Mucosa of descending colon (tissue), 3 donors: ENCODE measurements around the gene PIP4K2A. TPM values are rescaled to one million over a fixed set of nuclear protein-coding genes. Genes with fewer than 3 reads are reported as not detected.

Experiments
- ATAC-seq: fragments of 200-7000 bp; cut with Tn5 transposase; one replicate; pipeline ENCODE4 v1.9.1; 2020; ENCODE audit warnings: mild to moderate bottlenecking, moderate library complexity
- DNase-seq, 3 donors: peaks; one replicate each; pipeline ENCODE4 v3.0.0-alpha.2; 2020
- H3K36me3 ChIP-seq: fragments of 200-600 bp; one replicate; pipeline ENCODE4 v1.8.0; 2021; ENCODE audit warnings: low read depth, mild to moderate bottlenecking
- H3K4me1 ChIP-seq: fragments of 200-600 bp; one replicate; pipeline ENCODE4 v1.8.0; 2021; ENCODE audit warnings: low read depth, mild to moderate bottlenecking
- H3K4me3 ChIP-seq: fragments of 200-600 bp; one replicate; pipeline ENCODE4 v1.8.0; 2021; ENCODE audit warnings: mild to moderate bottlenecking
- H3K9me3 ChIP-seq: fragments of 200-600 bp; one replicate; pipeline ENCODE4 v1.8.0; 2021; ENCODE audit warnings: mild to moderate bottlenecking
- intact Hi-C, 2 donors: fragments of 100-400 bp; cut with DNase I in 1 of 2; cut with micrococcal nuclease in 1 of 2; formaldehyde crosslinking; loops; one replicate each; pipeline versions ENCODE4 v1.11.0 to v1.11.1; 2022; cut with DNase I, micrococcal nuclease
- long read RNA-seq, 2 donors: library from polyadenylated mRNA; unstranded; transcript quantifications; one replicate each; pipeline ENCODE4 v2.0.0, GENCODE V29; 2019 to 2021
- total RNA-seq, 3 donors: library from RNA; stranded (reverse); fragmentation: NEBNext Ultra II Directional in 2 of 3; extraction: Animal tissue kit (Norgen Biotek cat#: 25700) in 2 of 3; gene quantifications; one replicate each; pipeline versions ENCODE4 v1.2.1 to v1.2.4, GENCODE V29; 2021 to 2023
- TF ChIP-seq, protein P1 (sequence below): fragments of 200-600 bp; IDR thresholded peaks from one replicate; pipeline ENCODE4 v1.8.0; 2022; ENCODE audit warnings: antibody characterized with exemption, mild to moderate bottlenecking
- donor health status: DM: no; HTN: no; CAD: no; lungs with moderate emphysema.
- donor health status: DM: no; HTN: no; CAD: no.
- donor health status: DM: no; HTN: yes; CAD: no.

PIP4K2A gene
- 10 to 100 TPM; 17.2 to 29.4 (median 21.2) TPM for total RNA-seq
- long read RNA-seq, donor 1, partial matches to known transcripts = 7 of 15 reads
- long read RNA-seq, donor 1, other reads (novel, unspliced or antisense) = 3 of 15 reads
- long read RNA-seq, donor 2, partial matches to known transcripts = 1 of 9 reads
- long read RNA-seq, donor 2, other reads (novel, unspliced or antisense) = 8 of 9 reads

DNA sequence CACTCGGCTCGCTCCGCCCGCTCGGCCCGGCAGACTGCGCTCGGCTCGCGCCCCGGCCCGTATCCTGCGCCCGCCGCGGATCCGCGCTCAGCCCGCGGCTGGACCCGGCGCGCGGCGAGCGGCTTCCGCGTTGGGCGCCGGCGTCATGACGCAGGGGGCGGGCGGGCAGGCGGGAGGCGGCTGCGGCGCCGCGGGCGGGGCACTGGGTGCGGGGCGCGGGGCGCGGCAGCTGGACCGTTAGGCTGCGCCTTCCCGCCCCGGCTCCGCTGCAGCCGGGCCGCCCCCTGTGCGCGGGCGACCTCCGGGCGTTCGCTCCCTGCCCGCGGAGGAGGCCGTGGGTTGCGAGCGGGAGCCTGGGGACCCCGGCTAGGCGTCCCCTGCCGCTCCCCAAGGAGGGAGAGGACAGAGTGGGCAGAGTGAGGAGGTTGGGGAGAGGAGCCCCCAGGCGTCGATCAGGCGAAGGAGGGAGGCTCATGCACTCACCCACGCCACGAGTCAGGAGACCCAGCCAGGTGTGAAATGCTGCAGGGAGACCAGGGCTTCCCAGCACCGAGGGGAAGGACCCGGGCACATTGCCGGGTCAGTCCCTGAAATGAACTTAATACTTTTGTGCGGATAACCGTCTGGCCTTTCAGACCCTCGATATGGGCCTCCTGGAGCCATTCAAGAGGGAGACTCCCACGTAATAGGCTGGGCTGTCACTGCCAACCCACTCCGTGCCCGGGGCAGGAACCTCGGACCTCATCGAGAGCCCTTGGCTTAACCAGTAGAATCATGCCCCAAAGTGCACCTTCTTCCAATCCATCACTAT is at the start of gene PIP4K2A:
Gene PIP4K2A (minus strand): TSS at position 100 of the 811 bp plus-strand sequence. CDS start 252 bp downstream, outside the sequence.
- TF ChIP-seq, protein P1, sequence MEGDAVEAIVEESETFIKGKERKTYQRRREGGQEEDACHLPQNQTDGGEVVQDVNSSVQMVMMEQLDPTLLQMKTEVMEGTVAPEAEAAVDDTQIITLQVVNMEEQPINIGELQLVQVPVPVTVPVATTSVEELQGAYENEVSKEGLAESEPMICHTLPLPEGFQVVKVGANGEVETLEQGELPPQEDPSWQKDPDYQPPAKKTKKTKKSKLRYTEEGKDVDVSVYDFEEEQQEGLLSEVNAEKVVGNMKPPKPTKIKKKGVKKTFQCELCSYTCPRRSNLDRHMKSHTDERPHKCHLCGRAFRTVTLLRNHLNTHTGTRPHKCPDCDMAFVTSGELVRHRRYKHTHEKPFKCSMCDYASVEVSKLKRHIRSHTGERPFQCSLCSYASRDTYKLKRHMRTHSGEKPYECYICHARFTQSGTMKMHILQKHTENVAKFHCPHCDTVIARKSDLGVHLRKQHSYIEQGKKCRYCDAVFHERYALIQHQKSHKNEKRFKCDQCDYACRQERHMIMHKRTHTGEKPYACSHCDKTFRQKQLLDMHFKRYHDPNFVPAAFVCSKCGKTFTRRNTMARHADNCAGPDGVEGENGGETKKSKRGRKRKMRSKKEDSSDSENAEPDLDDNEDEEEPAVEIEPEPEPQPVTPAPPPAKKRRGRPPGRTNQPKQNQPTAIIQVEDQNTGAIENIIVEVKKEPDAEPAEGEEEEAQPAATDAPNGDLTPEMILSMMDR = no peak
- intact Hi-C loops = no loop called here
- peak; percentile 79 to 87 (median 83) for DNase-seq
- H3K9me3 ChIP-seq = no peaks in the 10 kb centered on the region
- no peaks in the 10 kb centered on the region for H3K36me3 ChIP-seq
- peak within 1 kb of the TSS; percentile 84 for H3K4me3 ChIP-seq
- peak; percentile 94 for ATAC-seq
- peaks cover 5% of the 10 kb centered on the region for H3K4me1 ChIP-seq

GRCh38 chr10:22761569-22762220 is 47.3 kb upstream of the PIP4K2A start:
- intact Hi-C loops = no loop called here
- Histone ChIP-seq H3K36me3 (no peaks in the 10 kb centered on the region), H3K9me3 (no peaks in the 10 kb centered on the region), H3K4me3 (no peak overlapping the region), H3K4me1 (no peaks in the 10 kb centered on the region)
- TF ChIP-seq, protein P1 = no peak
- DNase-seq (no peak), ATAC-seq (no peak)

DNA sequence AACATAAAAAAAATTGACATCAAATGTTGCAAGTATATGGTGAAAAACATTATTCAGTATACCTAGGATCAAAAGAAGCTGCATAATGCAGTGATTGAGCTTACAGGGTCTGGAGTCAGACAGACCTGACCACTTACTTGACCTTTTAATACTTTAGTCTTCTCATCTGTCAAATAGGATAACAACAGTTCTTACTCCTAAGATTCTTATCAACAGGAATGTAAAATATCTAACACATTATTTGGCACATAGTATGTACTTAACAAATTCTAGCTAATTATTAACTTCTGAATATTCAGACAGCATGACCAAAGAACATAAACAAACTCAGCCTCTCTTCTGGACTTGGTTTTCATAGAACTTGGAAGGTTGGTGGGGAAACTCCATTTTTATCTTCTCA is 45.6 kb upstream of the PIP4K2A start:
- Histone ChIP-seq H3K36me3 (no peaks in the 10 kb centered on the region), H3K4me3 (no peak overlapping the region), H3K4me1 (no peaks in the 10 kb centered on the region), H3K9me3 (no peaks in the 10 kb centered on the region)
- no peak for ATAC-seq
- TF ChIP-seq, protein P1 = no peak
- intact Hi-C loops = no loop called here
- DNase-seq = no peak

GRCh38 chr10:22758867-22759266 is 44.5 kb upstream of the PIP4K2A start:
- ATAC-seq (no peak), DNase-seq (no peak)
- no peaks in the 10 kb centered on the region for H3K9me3 ChIP-seq
- no peaks in the 10 kb centered on the region for H3K4me1 ChIP-seq
- H3K36me3 ChIP-seq = no peaks in the 10 kb centered on the region
- TF ChIP-seq, protein P1 = no peak
- H3K4me3 ChIP-seq = no peak overlapping the region
- intact Hi-C loops = no loop called here

DNA sequence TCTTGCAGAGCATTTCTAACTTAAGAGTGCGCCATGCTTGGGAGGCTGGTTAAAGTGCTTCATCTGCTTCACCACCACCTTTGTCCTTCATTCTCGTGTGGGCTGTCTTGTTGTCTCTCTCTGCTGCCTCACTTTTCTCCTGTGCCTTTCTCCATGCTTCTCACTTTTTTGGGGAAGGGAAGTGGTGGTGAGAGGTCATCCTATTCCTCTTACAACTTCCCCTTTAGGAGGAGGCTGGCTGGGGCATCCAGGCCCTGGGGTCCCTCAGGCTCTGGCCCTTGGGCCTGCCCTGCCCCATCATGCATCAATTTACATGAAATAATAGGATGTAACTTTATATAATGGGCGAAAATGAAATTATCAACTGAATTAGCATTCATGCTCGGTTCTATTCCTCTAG is 39.9 kb upstream of the PIP4K2A start:
- H3K9me3 ChIP-seq = no peaks in the 10 kb centered on the region

More for the DNA sequence above, 39.9 kb upstream of the PIP4K2A start:
- intact Hi-C loops = no loop called here
- Histone ChIP-seq H3K36me3 (no peaks in the 10 kb centered on the region), H3K4me1 (no peaks in the 10 kb centered on the region), H3K4me3 (no peak overlapping the region)
- DNase-seq (no peak), ATAC-seq (no peak)
- TF ChIP-seq, protein P1 = no peak
